ENCODE data around the gene DHRSX. TPM values are rescaled to one million over a fixed set of nuclear protein-coding genes. Genes with fewer than 3 reads are reported as not detected.

DHRSX gene
- total and polyA plus RNA-seq, 10 of the 15 experiments (the other 5 are each of a cell fraction or from before 2014, with no cell fraction given) = 1.7 to 39.5 (median 16.5) TPM

DNA sequence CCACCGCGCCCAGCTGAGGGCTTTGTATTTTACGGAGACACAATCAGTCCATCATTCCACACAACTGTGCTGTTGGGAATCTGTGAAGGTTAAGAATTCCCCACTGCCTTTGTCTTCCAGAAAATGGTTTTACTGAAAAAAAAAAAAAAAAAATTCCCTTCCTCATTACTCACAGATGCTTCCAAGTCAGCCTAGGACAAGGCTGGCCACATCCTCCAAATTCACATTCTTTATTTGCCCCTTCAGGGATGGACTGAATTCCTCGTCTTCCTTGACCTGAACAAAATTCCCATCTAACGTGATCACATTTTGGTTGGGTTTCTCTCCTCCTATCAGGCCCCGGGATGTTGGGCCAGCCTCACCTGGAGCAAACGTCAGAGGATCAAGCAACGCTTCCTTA lies 130.3 kb downstream of the DHRSX start:
- no peak overlapping the region for H3K27ac ChIP-seq (ENCODE audit: control insufficient read depth, insufficient read depth)
- SMC1A ChIA-PET (ENCODE audit: uncharacterized antibody, unreplicated experiment) = no interaction called here
- no peak overlapping the region for H3K9ac ChIP-seq (ENCODE audit: control insufficient read depth, insufficient read depth, low read length)
- no peaks in the 10 kb centered on the region for H4K20me1 ChIP-seq (ENCODE audit: control insufficient read depth, insufficient read depth)
- H2AFZ ChIP-seq (ENCODE audit: control insufficient read depth, low read depth, low read length) = no peak overlapping the region
- ATAC-seq = no peak
- TF ChIP-seq NFXL1 (IDR thresholded peaks at IDR 0.05; ENCODE audit: borderline replicate concordance) (no peak), ZNF274 (IDR thresholded peaks at IDR 0.05; ENCODE audit: insufficient read depth, insufficient read length) (no peak), KLF5 (IDR thresholded peaks at IDR 0.05; ENCODE audit: partially characterized antibody) (no peak), FOXM1 (IDR thresholded peaks at IDR 0.05; ENCODE audit: low read depth, low read length) (no peak), RBBP5 (conservative IDR thresholded peaks at IDR 0.05) (no peak), GABPA (IDR thresholded peaks at IDR 0.05; ENCODE audit: low read depth) (no peak), TCF3 (IDR thresholded peaks at IDR 0.05; ENCODE audit: borderline replicate concordance, insufficient read depth, low read depth, low read length) (no peak), CHD4 (IDR thresholded peaks at IDR 0.05) (no peak), HDGF (IDR thresholded peaks at IDR 0.05) (no peak), FOXK2 (IDR thresholded peaks at IDR 0.05) (no peak), PML (IDR thresholded peaks at IDR 0.05; ENCODE audit: low read length) (no peak), EP300 (IDR thresholded peaks at IDR 0.05; ENCODE audit: borderline replicate concordance in 1 of 2, control insufficient read depth in 1 of 2, low read depth in 2 of 2, low read length in 2 of 2) (no peak), CBFB (IDR thresholded peaks at IDR 0.05; ENCODE audit: low read depth) (no peak), ETV6 (conservative IDR thresholded peaks at IDR 0.05 in 1 of 2, IDR thresholded peaks at IDR 0.05 in 1 of 2; ENCODE audit: borderline replicate concordance in 1 of 2, low read depth in 1 of 2) (no peak)
- TF ChIP-seq, protein P1, sequence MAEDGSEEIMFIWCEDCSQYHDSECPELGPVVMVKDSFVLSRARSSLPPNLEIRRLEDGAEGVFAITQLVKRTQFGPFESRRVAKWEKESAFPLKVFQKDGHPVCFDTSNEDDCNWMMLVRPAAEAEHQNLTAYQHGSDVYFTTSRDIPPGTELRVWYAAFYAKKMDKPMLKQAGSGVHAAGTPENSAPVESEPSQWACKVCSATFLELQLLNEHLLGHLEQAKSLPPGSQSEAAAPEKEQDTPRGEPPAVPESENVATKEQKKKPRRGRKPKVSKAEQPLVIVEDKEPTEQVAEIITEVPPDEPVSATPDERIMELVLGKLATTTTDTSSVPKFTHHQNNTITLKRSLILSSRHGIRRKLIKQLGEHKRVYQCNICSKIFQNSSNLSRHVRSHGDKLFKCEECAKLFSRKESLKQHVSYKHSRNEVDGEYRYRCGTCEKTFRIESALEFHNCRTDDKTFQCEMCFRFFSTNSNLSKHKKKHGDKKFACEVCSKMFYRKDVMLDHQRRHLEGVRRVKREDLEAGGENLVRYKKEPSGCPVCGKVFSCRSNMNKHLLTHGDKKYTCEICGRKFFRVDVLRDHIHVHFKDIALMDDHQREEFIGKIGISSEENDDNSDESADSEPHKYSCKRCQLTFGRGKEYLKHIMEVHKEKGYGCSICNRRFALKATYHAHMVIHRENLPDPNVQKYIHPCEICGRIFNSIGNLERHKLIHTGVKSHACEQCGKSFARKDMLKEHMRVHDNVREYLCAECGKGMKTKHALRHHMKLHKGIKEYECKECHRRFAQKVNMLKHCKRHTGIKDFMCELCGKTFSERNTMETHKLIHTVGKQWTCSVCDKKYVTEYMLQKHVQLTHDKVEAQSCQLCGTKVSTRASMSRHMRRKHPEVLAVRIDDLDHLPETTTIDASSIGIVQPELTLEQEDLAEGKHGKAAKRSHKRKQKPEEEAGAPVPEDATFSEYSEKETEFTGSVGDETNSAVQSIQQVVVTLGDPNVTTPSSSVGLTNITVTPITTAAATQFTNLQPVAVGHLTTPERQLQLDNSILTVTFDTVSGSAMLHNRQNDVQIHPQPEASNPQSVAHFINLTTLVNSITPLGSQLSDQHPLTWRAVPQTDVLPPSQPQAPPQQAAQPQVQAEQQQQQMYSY (CRISPR knock-in tag; IDR thresholded peaks at IDR 0.05) = no peak
- TF ChIP-seq, protein P2, sequence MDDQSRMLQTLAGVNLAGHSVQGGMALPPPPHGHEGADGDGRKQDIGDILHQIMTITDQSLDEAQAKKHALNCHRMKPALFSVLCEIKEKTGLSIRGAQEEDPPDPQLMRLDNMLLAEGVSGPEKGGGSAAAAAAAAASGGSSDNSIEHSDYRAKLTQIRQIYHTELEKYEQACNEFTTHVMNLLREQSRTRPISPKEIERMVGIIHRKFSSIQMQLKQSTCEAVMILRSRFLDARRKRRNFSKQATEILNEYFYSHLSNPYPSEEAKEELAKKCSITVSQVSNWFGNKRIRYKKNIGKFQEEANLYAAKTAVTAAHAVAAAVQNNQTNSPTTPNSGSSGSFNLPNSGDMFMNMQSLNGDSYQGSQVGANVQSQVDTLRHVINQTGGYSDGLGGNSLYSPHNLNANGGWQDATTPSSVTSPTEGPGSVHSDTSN (IDR thresholded peaks at IDR 0.05; ENCODE audit: insufficient replicate concordance, low read depth, low read length) = no peak
- TF ChIP-seq, protein P3, sequence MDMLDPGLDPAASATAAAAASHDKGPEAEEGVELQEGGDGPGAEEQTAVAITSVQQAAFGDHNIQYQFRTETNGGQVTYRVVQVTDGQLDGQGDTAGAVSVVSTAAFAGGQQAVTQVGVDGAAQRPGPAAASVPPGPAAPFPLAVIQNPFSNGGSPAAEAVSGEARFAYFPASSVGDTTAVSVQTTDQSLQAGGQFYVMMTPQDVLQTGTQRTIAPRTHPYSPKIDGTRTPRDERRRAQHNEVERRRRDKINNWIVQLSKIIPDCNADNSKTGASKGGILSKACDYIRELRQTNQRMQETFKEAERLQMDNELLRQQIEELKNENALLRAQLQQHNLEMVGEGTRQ (IDR thresholded peaks at IDR 0.05; ENCODE audit: borderline replicate concordance, low read depth, low read length) = no peak
- H3K4me2 ChIP-seq (ENCODE audit: control insufficient read depth, insufficient read depth) = no peak overlapping the region
- no peak for DNase-seq (ENCODE audit: low read depth, low spot score)
- H3K4me1 ChIP-seq (ENCODE audit: control insufficient read depth, insufficient read depth, low read length) = no peaks in the 10 kb centered on the region
- no peaks in the 10 kb centered on the region; the same call in 2 of the 3 replicates for H3K9me3 ChIP-seq (replicated peaks; ENCODE audit: control insufficient read depth, insufficient read depth, low read length)
- intact Hi-C loops (cut with micrococcal nuclease; ENCODE audit: unreplicated experiment) (no loop called here), in situ Hi-C loops (cut with MboI) (no loop called here)
- RAD21 ChIA-PET (ENCODE audit: unreplicated experiment) = no interaction called here
- no peak for FAIRE-seq
- no peaks in the 10 kb centered on the region for H3K27me3 ChIP-seq (replicated peaks in 1 of 2; ENCODE audit: control insufficient read depth in 2 of 2, insufficient read depth in 2 of 2, low read length in 1 of 2)
- CTCF ChIA-PET = no interaction called here
- no peaks in the 10 kb centered on the region; a peak in 1 of 4 replicates for H3K36me3 ChIP-seq (ENCODE audit: control insufficient read depth in 2 of 2, insufficient read depth in 2 of 2, low read length in 1 of 2)
- BruUV-seq (replicated peaks) = TSS peak; percentile 54
- H3K79me2 ChIP-seq (ENCODE audit: control insufficient read depth, insufficient read depth, low read length) = no peaks in the 10 kb centered on the region
- POLR2A ChIA-PET = no interaction called here
- no peak overlapping the region for H3K4me3 ChIP-seq
- 99% methylated on average over 8 of the region's 8 CpGs for WGBS (ENCODE audit: insufficient coverage, insufficient replicate concordance, low lambda C conversion rate, missing lambda C conversion rate)
